Ishikawa (cell line): ENCODE results near the gene SSUH2.

ENCODE experiments used
- CREB1 ChIP-seq: IDR thresholded peaks from 2 replicates; pipeline ENCODE4 v1.6.1; 2012; ENCODE audit warnings: low read depth
- EP300 ChIP-seq: IDR thresholded peaks from 2 replicates; pipeline ENCODE4 v1.6.1; 2012; ENCODE audit warnings: borderline replicate concordance
- MAX ChIP-seq: IDR thresholded peaks from 2 replicates; pipeline ENCODE4 v1.6.1; 2012
- NFIC ChIP-seq: IDR thresholded peaks from 2 replicates; pipeline ENCODE4 v1.6.1; 2012
- RAD21 ChIP-seq: IDR thresholded peaks from 2 replicates; pipeline ENCODE4 v1.6.1; 2012; ENCODE audit warnings: low read depth
- REST ChIP-seq: IDR thresholded peaks from 2 replicates; pipeline ENCODE4 v1.6.1; 2012; ENCODE audit warnings: low read depth, mild to moderate bottlenecking
- TCF12 ChIP-seq: IDR thresholded peaks from 2 replicates; pipeline ENCODE4 v1.6.1; 2012; ENCODE audit warnings: low read depth
- YY1 ChIP-seq: IDR thresholded peaks from 2 replicates; pipeline ENCODE4 v1.6.1; 2012; ENCODE audit warnings: low read depth
- TF ChIP-seq, protein P1 (sequence below): IDR thresholded peaks from 2 replicates; pipeline ENCODE4 v1.6.1; 2012

GRCh38 chr3:8623741-8624140 is 20.9 kb downstream of the SSUH2 start:
- no peak for TF ChIP-seq CREB1
- no peak for TF ChIP-seq RAD21
- no peak for TF ChIP-seq TCF12
- TF ChIP-seq, protein P1, sequence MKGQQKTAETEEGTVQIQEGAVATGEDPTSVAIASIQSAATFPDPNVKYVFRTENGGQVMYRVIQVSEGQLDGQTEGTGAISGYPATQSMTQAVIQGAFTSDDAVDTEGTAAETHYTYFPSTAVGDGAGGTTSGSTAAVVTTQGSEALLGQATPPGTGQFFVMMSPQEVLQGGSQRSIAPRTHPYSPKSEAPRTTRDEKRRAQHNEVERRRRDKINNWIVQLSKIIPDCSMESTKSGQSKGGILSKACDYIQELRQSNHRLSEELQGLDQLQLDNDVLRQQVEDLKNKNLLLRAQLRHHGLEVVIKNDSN, result no peak
- no peak for TF ChIP-seq MAX
- TF ChIP-seq NFIC, result no peak
- TF ChIP-seq REST, result no peak
- TF ChIP-seq EP300, result no peak
- no peak for TF ChIP-seq YY1
